ENCODE results near the gene R3HDM4.

R3HDM4 gene

GRCh38 chr19:929891-930258 is 16.9 kb upstream of the R3HDM4 start:
- FAIRE-seq: no peak

- no peak for FAIRE-seq
Observed at GRCh38 chr19:929203-929890, 16.3 kb upstream of the R3HDM4 start.

DNA sequence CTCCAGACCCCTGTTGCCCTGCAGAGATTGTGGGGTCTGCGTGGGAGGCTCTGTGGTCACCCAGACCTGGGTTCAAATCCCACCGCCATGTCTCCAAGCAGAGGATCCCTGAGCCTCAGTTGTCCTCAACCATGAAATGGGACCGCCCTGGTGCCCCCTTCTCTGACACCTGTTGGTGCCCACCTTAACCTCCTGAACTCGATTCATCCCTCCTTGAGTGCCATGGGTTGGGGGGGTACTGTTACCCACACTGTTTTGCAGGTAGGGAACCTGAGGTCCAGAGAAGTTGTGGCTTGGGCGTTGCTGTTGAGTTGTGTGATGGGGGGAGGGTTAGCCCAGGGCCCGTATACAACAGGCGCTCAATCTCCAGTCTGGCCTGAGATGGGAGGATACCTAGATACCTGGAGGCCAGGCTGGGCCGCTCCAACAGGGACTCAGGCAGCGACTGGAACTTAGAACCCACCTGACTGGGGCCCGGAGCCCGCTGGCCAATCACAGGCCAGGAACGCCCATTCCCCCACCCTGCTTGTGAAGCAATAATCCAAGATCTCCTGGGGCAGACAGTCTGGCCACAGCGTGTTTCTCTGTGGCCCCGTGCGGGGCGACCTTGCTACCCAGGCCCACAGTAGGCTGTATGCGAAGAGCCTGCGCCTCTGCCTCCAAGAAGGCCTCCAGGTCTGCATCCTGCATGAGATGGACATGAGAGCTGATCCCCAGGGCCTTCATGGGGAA is 15.6 kb upstream of the R3HDM4 start:
- no peak for FAIRE-seq

DNA sequence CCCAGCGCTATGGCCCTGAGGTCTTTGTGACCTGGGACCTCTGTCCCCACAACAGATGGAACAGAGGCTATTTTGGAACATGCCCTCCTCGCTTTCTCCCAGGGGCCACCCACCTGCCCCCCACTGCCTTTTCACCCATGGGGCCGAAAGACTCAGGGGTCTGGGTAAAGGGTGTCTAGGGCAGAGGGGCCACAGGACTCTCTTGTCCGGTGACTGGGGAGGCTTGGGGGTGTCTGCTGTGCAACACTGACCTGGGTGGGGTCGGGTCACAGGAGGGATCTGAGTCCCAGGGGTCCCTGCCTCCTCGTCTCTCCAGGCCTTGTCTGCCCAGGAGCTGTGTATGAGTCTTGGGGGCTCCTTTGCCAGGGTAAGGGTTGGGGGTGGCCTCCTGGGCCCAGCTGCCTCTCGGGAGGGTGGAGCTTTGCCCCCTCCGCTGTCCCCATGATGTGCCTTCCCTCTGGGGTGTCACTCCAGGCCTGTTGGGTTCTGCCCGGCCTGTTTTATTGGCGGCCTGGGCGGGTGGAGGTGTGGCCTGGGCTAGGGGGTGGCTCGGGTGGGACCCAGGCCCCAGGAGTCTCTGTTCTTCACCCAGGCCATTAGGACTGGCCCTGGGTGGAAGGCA is 14.9 kb upstream of the R3HDM4 start:
- FAIRE-seq: no peak

- FAIRE-seq: no peak
Observed at GRCh38 chr19:927351-927779, 14.3 kb upstream of the R3HDM4 start.

DNA sequence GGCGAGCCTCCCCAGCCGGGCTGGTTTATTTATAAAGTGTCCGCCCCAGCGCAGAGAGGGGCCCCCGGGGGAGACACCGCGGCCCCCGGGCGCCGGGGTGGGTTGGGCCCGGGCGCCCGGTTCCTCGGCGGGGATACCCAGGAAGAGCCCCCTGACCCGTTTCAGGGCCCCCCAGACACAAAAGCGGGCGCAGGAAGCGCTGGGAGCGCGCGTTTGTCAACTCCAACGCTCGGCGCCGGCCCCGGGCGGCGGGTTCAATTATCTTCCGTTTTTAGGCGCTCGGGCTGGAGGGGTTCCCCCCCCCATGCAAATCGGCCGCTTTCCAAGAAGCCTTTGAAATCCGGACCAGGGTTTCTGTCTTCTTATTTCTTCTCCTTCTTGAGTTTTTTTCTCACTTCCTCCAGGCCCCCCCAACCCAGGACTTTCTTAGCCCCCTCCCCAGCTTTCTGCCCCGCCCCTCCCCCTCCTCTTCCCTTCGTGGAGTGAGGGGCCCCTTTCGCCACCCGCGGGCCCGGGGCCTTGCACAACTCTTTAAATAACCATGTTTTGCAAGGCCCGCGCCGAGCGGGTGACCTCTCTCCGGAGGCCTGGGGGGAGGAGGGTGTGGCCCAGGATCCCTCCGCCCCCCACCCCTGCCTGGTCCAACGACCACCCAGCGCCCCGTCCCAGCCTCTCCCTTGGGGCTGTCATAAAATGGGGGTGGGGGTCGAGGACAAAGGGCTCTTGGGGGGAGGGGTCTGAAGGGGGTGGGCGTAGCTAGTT is 13.8 kb upstream of the R3HDM4 start:
- no peak for FAIRE-seq

DNA sequence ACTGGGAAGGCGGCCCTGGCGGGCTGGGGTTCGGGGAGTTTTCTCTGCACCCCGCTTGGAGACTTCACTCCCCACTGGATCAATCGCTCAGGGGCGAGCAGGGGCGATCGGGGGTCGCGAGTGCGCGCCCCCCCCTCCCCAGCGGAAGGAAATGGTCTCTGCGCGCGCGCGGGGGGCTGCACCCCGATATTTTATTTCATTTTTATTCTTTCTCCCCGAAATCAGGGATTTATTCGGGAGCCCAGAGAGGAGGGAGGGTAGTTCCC is 13.2 kb upstream of the R3HDM4 start:
- FAIRE-seq: no peak

DNA sequence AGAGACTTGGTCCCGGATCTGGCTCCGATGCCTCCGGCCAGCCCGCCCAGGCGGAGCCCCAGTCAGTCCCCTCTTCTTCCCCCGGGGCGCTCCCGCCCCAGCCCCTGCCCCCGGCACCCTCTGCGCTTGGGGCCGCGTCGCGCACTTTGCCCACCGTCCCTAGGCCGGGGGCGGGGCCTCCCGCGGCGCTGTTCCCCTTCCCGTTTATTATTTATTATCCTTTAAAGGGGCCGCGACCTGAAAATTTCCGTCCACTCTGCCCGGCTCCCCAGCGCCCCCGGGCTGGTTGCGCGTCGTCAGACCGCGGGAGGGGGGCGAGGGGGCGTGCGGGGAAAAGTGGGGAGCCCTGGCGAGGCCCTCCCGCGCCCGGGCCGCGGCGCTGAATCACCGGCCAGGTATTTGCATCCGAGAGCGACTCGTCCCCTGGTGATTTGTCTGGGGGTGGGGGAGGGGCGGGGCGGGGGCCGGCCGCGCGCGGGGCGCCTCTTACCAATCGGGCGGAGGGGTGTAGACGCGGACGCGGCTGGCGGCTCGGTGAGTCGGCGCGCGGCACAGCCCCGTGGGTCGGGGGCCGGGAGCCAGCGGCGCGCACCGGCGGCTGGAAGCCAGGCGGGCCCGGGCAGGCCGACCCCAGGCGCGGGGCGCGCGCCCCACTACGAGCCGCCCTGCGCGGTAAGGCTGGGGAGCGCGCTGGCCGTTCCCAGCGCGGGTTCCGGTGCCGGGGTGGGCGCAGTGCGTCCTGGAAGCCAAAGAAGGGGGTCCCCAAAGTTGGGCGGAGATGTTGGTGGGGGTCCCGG is 12.7 kb upstream of the R3HDM4 start, which contains the start of gene ARID3A:
ARID3A (plus strand) TSS at position 510 of the 797 bp plus-strand sequence. CDS start 3,494 bp downstream, outside the sequence.
- FAIRE-seq: no peak

GRCh38 chr19:925087-925525 is 12.1 kb upstream of the R3HDM4 start:
- no peak for FAIRE-seq

DNA sequence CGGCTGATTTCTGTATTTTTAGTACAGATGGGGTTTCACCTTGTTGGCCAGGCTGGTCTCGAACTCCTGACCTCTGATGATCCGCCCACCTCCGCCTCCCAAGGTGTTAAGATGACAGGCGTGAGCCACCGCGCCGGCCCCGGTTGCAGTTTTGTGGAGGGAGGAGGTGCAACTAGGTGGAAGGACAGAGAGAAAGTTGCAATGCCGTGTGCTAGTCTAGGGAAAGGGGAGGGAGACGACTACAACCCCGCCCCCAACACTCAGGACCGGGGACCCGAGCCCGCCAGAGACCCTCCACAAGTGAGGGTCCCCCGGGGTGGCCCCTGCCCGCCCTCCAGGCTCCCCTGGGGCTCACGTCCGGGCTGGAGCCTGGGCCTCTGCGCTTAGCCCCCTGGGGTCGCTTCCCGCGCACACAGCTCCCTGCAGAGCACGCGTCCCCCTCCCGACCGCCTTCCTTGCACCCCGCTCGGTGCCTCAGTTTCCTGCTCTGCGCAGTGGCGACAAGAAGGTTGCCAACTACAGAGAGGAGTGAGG is 11.6 kb upstream of the R3HDM4 start:
- no peak for FAIRE-seq

DNA sequence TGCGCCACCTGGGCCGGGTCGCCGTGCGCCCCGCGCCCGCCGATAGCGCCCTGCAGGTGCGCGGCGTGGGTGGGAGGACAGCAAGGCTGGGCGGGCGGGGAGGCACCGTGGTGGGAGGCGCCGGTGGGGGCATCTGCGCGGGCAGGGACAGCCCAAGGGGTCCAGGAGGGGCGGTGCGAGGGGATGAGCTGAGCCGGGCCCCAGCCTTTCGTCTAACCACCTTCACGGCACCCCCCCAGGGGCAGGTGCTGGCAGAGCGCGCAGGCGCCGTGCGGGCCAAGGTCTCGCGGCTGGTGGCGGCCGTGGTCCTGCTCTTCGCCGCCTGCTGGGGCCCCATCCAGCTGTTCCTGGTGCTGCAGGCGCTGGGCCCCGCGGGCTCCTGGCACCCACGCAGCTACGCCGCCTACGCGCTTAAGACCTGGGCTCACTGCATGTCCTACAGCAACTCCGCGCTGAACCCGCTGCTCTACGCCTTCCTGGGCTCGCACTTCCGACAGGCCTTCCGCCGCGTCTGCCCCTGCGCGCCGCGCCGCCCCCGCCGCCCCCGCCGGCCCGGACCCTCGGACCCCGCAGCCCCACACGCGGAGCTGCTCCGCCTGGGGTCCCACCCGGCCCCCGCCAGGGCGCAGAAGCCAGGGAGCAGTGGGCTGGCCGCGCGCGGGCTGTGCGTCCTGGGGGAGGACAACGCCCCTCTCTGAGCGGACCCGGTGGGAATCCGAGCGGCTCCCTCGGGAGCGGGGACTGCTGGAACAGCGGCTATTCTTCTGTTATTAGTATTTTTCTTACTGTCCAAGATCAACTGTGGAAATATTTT is 7.2 kb upstream of the R3HDM4 start:
- no peak for FAIRE-seq

DNA sequence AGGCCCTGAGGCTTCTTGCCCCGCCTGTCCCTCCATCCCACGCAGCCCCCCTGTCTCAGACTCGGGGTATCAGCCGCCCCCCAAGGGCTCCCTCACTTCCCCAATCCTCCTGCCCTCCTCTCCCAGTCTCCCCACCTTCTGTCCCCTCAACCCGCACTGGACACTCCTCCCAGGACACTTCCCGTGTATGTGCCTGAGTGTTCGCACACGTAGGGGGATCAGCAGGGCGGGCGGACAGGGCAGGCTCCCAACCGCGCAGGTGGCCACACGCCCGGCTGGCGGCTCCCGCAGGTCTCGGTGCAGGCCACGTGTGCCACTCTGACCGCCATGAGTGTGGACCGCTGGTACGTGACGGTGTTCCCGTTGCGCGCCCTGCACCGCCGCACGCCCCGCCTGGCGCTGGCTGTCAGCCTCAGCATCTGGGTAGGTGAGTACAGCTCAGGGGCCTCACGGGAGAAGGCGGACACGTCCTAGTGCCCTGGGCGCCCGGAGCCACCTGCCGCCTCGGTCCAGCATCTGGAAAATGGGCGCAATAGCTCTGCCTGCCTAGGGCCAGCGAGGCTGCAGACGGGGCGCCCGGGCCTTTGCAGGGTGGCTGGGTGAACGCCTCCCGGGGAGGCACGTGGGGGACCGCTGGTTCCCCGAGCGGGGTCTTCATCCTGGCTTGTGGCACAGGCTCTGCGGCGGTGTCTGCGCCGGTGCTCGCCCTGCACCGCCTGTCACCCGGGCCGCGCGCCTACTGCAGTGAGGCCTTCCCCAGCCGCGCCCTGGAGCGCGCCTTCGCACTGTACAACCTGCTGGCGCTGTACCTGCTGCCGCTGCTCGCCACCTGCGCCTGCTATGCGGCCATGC is 6.4 kb upstream of the R3HDM4 start:
- no peak for FAIRE-seq

DNA sequence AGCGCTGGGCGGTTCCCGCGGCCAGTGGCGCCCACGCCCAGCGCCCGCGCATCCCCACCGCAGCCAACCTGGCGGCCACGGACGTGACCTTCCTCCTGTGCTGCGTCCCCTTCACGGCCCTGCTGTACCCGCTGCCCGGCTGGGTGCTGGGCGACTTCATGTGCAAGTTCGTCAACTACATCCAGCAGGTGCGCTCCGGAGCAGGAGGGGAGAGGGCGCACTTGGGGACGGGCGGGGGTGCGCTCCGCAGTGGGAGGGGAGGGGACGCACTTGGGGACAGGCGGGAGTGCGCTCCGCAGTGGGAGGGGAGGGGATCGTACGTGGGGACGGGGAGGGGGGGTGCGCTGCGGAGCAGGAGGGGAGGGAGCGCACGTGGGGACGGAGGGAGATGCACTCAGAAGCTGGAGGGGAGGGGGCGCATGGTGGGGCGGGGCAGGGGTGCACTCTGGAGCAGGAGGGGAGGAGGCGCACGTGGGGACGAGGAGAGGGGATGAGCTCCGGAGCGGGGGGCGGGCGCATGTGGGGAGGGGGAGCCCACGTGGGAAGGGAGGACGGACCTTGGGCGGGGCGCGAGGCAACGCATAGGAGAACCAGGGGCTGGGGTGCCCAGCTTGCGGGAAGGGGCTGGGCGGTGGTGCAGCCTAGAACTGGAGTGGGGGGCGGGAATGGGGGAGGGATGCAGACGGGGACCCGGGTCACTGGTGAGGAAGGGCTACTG is 5.6 kb upstream of the R3HDM4 start:
- FAIRE-seq: no peak

- no peak for FAIRE-seq
Observed at GRCh38 chr19:918152-918437, 5.1 kb upstream of the R3HDM4 start.

DNA sequence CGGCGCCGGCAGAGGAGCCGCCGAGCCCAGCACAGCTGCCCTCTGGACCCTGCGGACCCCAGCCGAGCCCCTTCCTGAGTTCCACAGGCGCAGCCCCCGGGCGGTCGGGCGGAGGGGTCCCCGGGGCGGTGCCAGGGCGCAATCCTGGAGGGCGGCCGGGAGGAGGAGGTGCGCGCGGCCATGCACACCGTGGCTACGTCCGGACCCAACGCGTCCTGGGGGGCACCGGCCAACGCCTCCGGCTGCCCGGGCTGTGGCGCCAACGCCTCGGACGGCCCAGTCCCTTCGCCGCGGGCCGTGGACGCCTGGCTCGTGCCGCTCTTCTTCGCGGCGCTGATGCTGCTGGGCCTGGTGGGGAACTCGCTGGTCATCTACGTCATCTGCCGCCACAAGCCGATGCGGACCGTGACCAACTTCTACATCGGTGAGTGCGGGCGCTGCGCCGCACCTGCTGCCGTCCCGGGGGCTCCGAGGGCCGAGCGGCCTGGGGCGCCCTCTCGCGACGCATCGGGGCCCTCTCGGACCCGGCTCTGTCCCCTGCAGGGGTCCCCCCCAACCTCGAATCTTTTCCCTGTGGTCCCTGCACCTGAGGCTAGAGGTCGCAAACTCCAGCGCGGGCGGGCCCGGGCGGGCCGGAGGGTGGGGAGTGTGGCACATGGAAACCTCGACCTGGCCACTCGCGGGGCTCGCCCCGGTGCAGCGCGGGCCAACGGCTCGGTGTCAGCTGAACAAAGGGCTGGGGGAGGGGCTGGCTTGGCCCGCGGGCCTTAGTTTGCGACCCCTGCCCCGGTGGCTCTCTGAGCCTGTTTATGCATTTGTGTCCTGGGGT is 4.5 kb upstream of the R3HDM4 start, which contains the start of gene KISS1R:
KISS1R (plus strand) TSS at position 11 of the 829 bp plus-strand sequence; CDS start at position 181, 170 bp downstream.
- no peak for FAIRE-seq

- FAIRE-seq: no peak
Observed at GRCh38 chr19:916645-917322, 3.8 kb upstream of the R3HDM4 start.

- no peak for FAIRE-seq
Observed at GRCh38 chr19:912181-913079, 589 bp downstream of the R3HDM4 start.

All from G401.6 (cell line).